CD4-positive, CD25-positive, alpha-beta regulatory T cell (primary cell): ENCODE results near the gene CLCN6. TPM values are rescaled to one million over a fixed set of nuclear protein-coding genes. Genes with fewer than 3 reads are reported as not detected.

ENCODE experiments used
- ATAC-seq, 2 donors: fragments of 150-1000 bp; cut with Tn5 transposase; one replicate each; pipeline ENCODE4 v1.10.0; 2021; ENCODE audit warnings: low read depth in 2 of 2, moderate number of reproducible peaks in 2 of 2, moderate library complexity in 1 of 2
- DNase-seq, 3 donors: peaks; one replicate each; pipeline versions ENCODE4 v3.0.0 to v3.0.0-alpha.2; 2012 to 2022; ENCODE audit warnings: mixed read lengths in 1 of 3
- H3K27ac ChIP-seq: one replicate; pipeline ENCODE4 v1.7.0; 2013; ENCODE audit warnings: mild to moderate bottlenecking, low read length; ENCODE audit not compliant: insufficient read depth, poor library complexity, severe bottlenecking
- H3K27me3 ChIP-seq: one replicate; pipeline ENCODE4 v1.7.0; 2013; ENCODE audit warnings: low read length; ENCODE audit not compliant: control insufficient read depth, insufficient read depth
- H3K36me3 ChIP-seq: one replicate; pipeline ENCODE4 v1.7.0; 2013; ENCODE audit warnings: mild to moderate bottlenecking, low read length, moderate library complexity; ENCODE audit not compliant: control insufficient read depth, insufficient read depth
- H3K4me1 ChIP-seq: 2 replicates; pipeline ENCODE4 v1.7.0; 2013; ENCODE audit warnings: mild to moderate bottlenecking, low read length; ENCODE audit not compliant: insufficient read depth, control insufficient read depth, poor library complexity, severe bottlenecking
- H3K4me3 ChIP-seq: one replicate; pipeline ENCODE4 v1.7.0; 2013; ENCODE audit warnings: low read depth, mild to moderate bottlenecking, low read length, moderate library complexity
- H3K9me3 ChIP-seq, 2 experiments: 1 replicate in 1 of 2; 2 replicates in 1 of 2; pipeline ENCODE4 v1.7.0; 2013; ENCODE audit warnings: low read length in 2 of 2, mild to moderate bottlenecking in 1 of 2, moderate library complexity in 1 of 2; ENCODE audit not compliant: control insufficient read depth in 2 of 2
- H3K27ac Mint-ChIP-seq, 3 donors: one replicate each; pipeline ENCODE4 v1.8.0; 2020 to 2022; ENCODE audit warnings: mild to moderate bottlenecking in 3 of 3, mixed read lengths in 3 of 3, moderate library complexity in 2 of 3
- H3K27me3 Mint-ChIP-seq: one replicate; pipeline ENCODE4 v1.8.0; 2022; ENCODE audit warnings: mild to moderate bottlenecking, mixed read lengths
- H3K36me3 Mint-ChIP-seq: one replicate; pipeline ENCODE4 v1.8.0; 2020; ENCODE audit warnings: mixed read lengths
- H3K4me1 Mint-ChIP-seq, 4 donors: one replicate each; pipeline ENCODE4 v1.8.0; 2020 to 2022; ENCODE audit warnings: mixed read lengths in 4 of 4, mild to moderate bottlenecking in 1 of 4
- H3K4me3 Mint-ChIP-seq, 4 donors: one replicate each; pipeline ENCODE4 v1.8.0; 2020 to 2022; ENCODE audit warnings: mild to moderate bottlenecking in 4 of 4, mixed read lengths in 4 of 4, moderate library complexity in 3 of 4
- H3K9me3 Mint-ChIP-seq, 7 donors: one replicate each; pipeline ENCODE4 v1.8.0; 2020 to 2022; ENCODE audit warnings: mixed read lengths in 7 of 7, mild to moderate bottlenecking in 3 of 7, moderate library complexity in 2 of 7
- polyA plus RNA-seq, 4 donors: library from polyadenylated mRNA; unstranded; fragments of 300-500 nt; fragmentation: Illumina TruSeq; gene quantifications; one replicate each; pipeline ENCODE4 v1.2.3, GENCODE V29; 2021
- total RNA-seq: library from RNA; stranded (reverse); gene quantifications from one replicate; pipeline ENCODE4 v1.2.3, GENCODE V29; 2022

The CLCN6 gene
- total and polyA plus RNA-seq, 5 donors from 2014 or later: 1.6 to 13.5 (median 2.4) TPM

DNA sequence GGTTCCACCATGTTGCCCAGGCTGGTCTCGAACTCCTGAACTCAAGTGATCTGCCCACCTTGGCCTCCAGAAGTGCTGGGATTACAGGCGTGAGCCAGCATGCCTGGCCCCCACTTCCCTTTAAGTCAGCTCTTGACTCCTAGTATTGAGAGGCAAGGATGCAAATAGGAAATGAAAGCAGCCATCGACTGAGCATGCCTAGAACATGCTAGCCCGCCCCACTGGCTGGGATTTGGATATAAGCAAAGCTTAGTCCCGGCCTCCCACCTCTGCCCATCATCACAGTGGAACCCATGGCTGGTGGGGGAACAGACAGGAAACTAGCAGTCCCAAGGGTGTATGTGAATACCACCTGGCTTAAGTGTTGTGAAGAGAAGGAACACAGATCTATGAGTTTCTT is 33.5 kb upstream of the CLCN6 start:
- Histone ChIP-seq H3K9me3 (no peaks in the 10 kb centered on the region), H3K27me3 (no peaks in the 10 kb centered on the region), H3K4me3 (no peak overlapping the region), H3K4me1 (no peaks in the 10 kb centered on the region), H3K36me3 (no peaks in the 10 kb centered on the region), H3K27ac (no peak overlapping the region)
- H3K27me3 Mint-ChIP-seq: peaks cover 10% of the 10 kb centered on the region
- no peaks in the 10 kb centered on the region for H3K4me1 Mint-ChIP-seq
- no peak overlapping the region for H3K4me3 Mint-ChIP-seq
- DNase-seq (no peak), ATAC-seq (no peak)
- no peaks in the 10 kb centered on the region for H3K36me3 Mint-ChIP-seq
- no peak overlapping the region for H3K27ac Mint-ChIP-seq
- no peaks in the 10 kb centered on the region for H3K9me3 Mint-ChIP-seq

DNA sequence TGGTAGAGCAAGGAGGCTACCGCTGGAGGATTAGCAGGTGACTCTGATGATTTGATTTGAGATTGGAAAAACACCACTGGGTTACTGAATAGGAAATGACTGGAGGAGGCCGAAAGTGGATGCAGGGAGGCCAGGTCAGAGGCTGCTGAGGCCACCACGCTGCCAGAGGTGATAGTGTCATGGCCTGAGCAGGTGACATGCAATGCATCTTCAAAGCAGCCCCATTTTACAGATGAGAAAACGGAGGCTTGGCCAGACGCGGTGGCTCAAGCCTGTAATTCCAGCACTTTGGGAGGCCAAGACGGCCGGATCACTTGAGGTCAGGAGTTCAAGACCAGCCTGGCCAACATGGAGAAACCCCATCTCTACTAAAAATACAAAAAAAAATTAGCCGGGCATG is 31.2 kb upstream of the CLCN6 start:
- Histone ChIP-seq H3K9me3 (no peaks in the 10 kb centered on the region), H3K4me3 (no peak overlapping the region), H3K4me1 (no peaks in the 10 kb centered on the region), H3K27ac (no peak overlapping the region), H3K36me3 (no peaks in the 10 kb centered on the region), H3K27me3 (no peaks in the 10 kb centered on the region)
- no peak for DNase-seq
- ATAC-seq: no peak
- Mint-ChIP-seq H3K9me3 (no peaks in the 10 kb centered on the region), H3K36me3 (no peaks in the 10 kb centered on the region), H3K4me1 (no peaks in the 10 kb centered on the region), H3K27me3 (peaks cover 6% of the 10 kb centered on the region), H3K4me3 (no peak overlapping the region), H3K27ac (no peak overlapping the region)

DNA sequence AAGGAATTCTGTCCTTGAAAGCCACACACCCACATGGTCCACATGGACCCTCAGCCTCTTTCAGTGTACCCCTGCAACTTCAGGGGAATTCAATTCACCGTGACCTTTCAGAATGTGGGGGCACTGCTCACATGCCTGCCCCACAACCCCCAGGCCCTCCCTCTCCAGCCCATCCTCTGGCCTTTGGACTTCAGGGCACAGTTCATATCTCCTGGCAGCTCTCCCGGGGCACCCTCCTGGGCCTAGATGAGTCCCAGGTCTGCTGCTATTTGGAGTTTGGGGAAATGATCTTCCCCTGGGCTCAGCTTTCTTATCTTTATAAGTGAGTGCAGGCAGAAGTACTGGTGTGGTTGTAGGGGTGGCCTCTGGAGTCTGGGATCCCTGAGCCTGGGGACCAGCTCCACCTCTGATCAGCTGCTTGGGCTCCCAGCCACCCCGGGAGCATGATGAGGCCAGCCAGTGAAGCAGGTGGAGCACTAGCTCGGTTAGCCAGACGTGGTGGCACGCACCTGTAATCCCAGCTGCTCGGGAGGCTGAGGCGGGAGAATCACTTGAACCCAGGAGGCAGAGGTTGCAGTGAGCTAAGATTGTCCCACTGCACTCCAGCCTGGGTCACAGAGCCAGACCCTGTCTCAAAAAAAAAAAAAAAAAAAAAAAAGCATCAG is 28.2 kb upstream of the CLCN6 start:
- no peak for ATAC-seq
- H3K4me3 Mint-ChIP-seq: no peak overlapping the region
- no peak overlapping the region for H3K27ac ChIP-seq
- no peaks in the 10 kb centered on the region for H3K4me1 ChIP-seq
- H3K27me3 ChIP-seq: no peaks in the 10 kb centered on the region
- no peak overlapping the region for H3K4me3 ChIP-seq
- no peak for DNase-seq
- no peaks in the 10 kb centered on the region for H3K36me3 ChIP-seq
- H3K27me3 Mint-ChIP-seq: peaks cover 10% of the 10 kb centered on the region
- no peaks in the 10 kb centered on the region for H3K36me3 Mint-ChIP-seq
- H3K9me3 ChIP-seq: no peaks in the 10 kb centered on the region
- no peaks in the 10 kb centered on the region for H3K9me3 Mint-ChIP-seq
- H3K4me1 Mint-ChIP-seq: no peaks in the 10 kb centered on the region
- H3K27ac Mint-ChIP-seq: no peak overlapping the region

DNA sequence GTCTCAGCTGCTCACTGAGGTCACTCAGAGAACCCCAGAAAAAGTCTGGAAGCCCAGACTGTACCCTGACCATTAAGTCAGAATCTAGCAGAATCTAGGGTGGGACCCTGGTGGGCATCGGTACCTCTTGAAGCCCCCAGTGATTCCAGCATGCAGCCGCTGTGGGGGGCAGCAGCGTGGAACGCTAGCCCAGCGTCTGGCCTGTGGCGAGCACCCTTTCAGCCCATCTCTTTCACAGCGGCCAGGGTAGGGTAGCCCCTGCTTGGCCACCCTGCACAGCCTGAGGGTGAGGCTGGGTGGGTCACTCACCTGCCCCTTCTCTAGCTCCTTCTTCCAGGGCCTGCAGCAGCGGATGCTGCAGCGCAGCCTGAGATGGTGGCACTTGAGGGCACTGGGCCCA is 27.7 kb upstream of the CLCN6 start:
- no peak overlapping the region for H3K4me3 ChIP-seq
- no peak overlapping the region for H3K27ac Mint-ChIP-seq
- H3K4me3 Mint-ChIP-seq: no peak overlapping the region
- DNase-seq (no peak), ATAC-seq (no peak)
- H3K27me3 ChIP-seq: no peaks in the 10 kb centered on the region
- no peaks in the 10 kb centered on the region for H3K36me3 ChIP-seq
- H3K9me3 ChIP-seq: no peaks in the 10 kb centered on the region
- H3K4me1 ChIP-seq: no peaks in the 10 kb centered on the region
- H3K4me1 Mint-ChIP-seq: peaks cover 0 to 2% (median 0%) of the 10 kb centered on the region in 4 donors
- H3K27me3 Mint-ChIP-seq: peaks cover 10% of the 10 kb centered on the region
- no peak overlapping the region for H3K27ac ChIP-seq
- H3K9me3 Mint-ChIP-seq: no peaks in the 10 kb centered on the region
- H3K36me3 Mint-ChIP-seq: no peaks in the 10 kb centered on the region

DNA sequence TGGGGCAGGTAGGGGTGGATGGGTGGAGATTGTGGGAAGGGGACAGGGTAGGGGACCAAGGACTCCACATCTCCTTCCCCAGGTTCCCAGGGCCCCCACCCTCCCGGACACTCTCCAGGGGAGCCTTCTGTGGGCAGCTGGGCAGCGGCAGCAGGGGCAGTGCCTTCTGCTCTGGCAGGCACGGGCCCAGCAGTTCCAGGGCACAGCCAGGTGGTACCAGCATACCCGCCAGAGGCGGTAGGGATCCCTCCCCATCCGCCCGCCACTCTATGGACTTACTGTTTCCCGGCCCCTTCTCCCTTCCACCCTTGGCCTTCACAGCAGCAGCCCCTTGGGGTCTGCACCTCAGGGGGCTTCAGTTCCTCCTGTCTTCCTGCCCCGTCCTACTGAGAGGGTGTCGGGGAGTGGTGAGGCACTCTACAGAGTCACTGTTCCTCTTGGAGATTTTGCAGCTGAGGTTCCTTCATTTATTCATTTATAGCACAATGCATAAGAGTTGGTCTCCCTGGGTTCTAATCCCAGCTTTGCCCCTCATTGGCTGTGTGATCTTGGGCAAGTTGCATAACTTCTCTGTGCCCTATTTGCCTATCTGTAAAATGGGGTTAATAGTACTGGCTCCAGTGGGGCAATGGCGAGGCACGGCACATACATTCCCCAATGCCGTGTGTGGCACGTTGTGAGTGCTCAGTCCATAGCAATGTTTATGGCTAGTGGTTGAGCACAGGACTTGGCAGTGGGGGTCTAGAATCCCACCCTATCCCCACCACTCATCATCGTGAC is 27.0 kb upstream of the CLCN6 start:
- no peak overlapping the region for H3K27ac Mint-ChIP-seq
- no peaks in the 10 kb centered on the region for H3K9me3 Mint-ChIP-seq
- ATAC-seq: no peak
- H3K36me3 ChIP-seq: no peaks in the 10 kb centered on the region
- DNase-seq: no peak
- no peak overlapping the region for H3K4me3 ChIP-seq
- H3K4me1 ChIP-seq: no peaks in the 10 kb centered on the region
- H3K4me3 Mint-ChIP-seq: no peak overlapping the region
- H3K27me3 Mint-ChIP-seq: peaks cover 10% of the 10 kb centered on the region
- no peak overlapping the region for H3K27ac ChIP-seq
- H3K4me1 Mint-ChIP-seq: peaks cover 0 to 3% (median 0%) of the 10 kb centered on the region in 4 donors
- no peaks in the 10 kb centered on the region for H3K27me3 ChIP-seq
- H3K36me3 Mint-ChIP-seq: no peaks in the 10 kb centered on the region
- no peaks in the 10 kb centered on the region for H3K9me3 ChIP-seq

DNA sequence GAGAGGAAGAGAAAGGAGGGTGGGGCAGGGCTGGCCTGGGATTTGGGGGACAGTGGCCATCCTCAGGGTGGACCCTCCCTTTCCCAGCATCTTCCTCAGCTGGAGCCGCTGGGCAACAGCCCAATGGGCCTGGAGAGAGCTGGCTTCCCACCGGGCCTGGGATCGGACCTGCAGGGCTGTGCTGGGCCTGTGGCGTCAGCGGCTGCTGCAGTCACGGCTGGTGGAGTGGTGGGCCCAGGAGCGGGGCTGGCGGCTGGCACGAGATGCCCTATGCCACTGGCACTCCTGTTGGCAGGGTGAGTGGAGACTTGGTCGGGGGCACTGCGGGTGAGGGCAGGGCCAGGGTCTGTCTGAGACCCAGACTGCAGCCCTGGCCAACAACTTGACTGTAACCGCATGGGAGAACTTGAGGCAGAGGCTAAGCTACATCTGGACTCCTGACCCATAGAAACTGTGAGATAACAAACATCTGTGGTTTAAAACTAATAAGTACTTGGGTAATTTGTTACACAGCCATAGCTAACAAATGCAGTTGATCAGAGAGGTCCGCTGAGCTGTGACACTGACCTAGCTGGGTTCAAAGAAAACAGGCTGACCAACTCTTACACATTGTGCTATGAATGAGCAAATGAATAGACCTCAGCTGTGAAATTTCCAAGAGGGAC is 26.1 kb upstream of the CLCN6 start:
- H3K27ac Mint-ChIP-seq: no peak overlapping the region
- H3K4me3 Mint-ChIP-seq: no peak overlapping the region
- Histone ChIP-seq H3K4me1 (peaks cover 5% of the 10 kb centered on the region), H3K27me3 (no peaks in the 10 kb centered on the region), H3K27ac (no peak overlapping the region), H3K36me3 (no peaks in the 10 kb centered on the region), H3K9me3 (no peaks in the 10 kb centered on the region), H3K4me3 (no peak overlapping the region)
- DNase-seq: no peak
- no peaks in the 10 kb centered on the region for H3K36me3 Mint-ChIP-seq
- no peak for ATAC-seq
- H3K9me3 Mint-ChIP-seq: no peaks in the 10 kb centered on the region
- H3K4me1 Mint-ChIP-seq: peaks cover 0 to 7% (median 0%) of the 10 kb centered on the region in 4 donors
- peaks cover 10% of the 10 kb centered on the region for H3K27me3 Mint-ChIP-seq

DNA sequence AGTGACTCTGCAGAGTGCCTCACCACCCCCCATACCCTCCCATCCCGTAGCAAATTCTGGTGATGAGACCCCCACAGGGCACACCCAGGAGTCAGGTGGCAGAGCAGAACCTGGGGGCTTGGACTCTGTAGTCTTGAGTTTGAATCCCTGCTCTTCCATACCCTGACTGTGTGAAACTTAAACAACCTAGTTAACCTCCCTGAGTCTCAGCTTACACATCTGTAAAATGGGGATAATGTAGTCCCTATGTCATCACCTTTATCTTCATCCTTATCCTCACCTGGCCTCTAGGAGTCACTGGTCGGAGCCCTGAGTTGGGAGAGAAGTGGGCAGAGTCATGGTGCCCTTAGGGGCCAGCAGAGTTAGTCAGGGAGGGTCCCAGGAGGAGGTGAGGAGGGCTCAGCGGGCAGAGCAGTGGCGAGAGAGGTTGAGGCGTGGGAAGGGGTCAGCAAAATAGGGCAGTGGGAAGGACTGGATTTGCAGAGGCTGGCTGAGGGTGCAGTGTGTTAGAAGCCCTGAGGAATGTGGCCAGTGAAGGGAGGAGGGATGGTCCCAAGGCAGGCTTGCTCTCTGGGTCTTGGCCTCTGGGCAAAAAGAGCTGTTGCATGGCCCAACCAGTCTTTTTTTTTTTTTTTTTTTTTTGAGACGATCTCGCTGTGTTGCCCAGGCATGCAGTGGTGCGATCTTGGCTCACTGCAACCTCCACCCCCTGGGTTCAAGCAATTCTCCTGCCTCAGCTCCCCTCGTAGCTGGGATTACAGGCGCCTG is 25.4 kb upstream of the CLCN6 start:
- peaks cover 12% of the 10 kb centered on the region for H3K4me1 ChIP-seq
- H3K36me3 Mint-ChIP-seq: no peaks in the 10 kb centered on the region
- peaks cover 10% of the 10 kb centered on the region for H3K27me3 Mint-ChIP-seq
- H3K27ac Mint-ChIP-seq: peak overlapping the region in 1 of 3 donors; percentile 14
- H3K9me3 ChIP-seq: no peaks in the 10 kb centered on the region
- H3K27ac ChIP-seq: no peak overlapping the region
- ATAC-seq: no peak
- no peaks in the 10 kb centered on the region for H3K9me3 Mint-ChIP-seq
- no peak for DNase-seq
- no peaks in the 10 kb centered on the region for H3K27me3 ChIP-seq
- H3K36me3 ChIP-seq: no peaks in the 10 kb centered on the region
- peaks cover 0 to 10% (median 0%) of the 10 kb centered on the region in 4 donors for H3K4me1 Mint-ChIP-seq
- no peak overlapping the region for H3K4me3 Mint-ChIP-seq
- no peak overlapping the region for H3K4me3 ChIP-seq
